HG03520 (cell line): ENCODE data around the gene CTNNB1.
A peak's percentile ranks its signal among the peaks of the same experiment; 100 is the strongest.

Experiments
- ATAC-seq: cut with Tn5 transposase; IDR thresholded peaks from one replicate; pipeline ENCODE4 v1.9.1; 2021; ENCODE audit warnings: mild to moderate bottlenecking, moderate library complexity; ENCODE audit not compliant: unreplicated experiment

Gene CTNNB1

DNA sequence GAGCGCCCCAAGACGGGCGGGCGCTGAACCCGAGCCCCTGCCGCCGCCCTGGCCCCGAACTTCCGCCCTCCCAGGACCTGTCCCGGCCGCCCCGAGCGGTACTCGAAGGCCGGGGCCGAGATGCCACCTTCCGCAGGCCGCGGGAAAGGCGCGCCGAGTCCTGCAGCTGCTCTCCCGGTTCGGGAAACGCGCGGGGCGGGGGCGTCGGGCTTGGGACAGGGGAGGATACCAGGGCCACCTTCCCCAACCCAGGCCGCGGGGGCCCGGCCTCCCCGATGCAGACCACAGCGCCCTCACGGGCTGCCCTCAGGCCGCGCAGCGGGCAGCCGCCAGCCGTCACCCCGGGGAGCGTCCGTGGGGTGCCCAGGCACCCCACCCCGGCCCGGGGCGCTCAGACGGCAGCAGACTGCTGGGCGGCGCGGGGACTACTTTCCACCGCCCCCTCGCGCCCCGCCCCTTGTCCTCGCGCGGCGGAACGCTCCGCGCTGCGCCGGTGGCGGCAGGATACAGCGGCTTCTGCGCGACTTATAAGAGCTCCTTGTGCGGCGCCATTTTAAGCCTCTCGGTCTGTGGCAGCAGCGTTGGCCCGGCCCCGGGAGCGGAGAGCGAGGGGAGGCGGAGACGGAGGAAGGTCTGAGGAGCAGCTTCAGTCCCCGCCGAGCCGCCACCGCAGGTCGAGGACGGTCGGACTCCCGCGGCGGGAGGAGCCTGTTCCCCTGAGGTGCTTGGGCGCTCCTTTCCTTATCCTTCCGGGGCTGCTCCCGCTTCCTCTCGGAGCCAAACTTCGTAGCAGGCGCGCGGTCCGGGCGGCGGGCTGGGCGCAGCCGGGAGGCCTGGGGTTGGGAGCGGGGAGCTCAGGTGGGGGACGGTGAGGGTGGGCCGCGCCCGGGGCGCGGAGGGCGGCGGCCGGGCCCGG lies at the start of gene CTNNB1:
Gene CTNNB1, plus strand, starts transcription at position 556 of the 916 bp plus-strand sequence. CDS start 24,564 bp downstream, outside the sequence.
- ATAC-seq: peak; percentile 65

GRCh38 chr3:41155834-41156233 lies 43.5 kb upstream of the CTNNB1 start:
- no peak for ATAC-seq

- ATAC-seq: no peak
These were observed 40.4 kb upstream of the CTNNB1 start for GRCh38 chr3:41158947-41159346.

- ATAC-seq: no peak
These were observed 39.6 kb upstream of the CTNNB1 start for GRCh38 chr3:41159588-41160189.

GRCh38 chr3:41162541-41162940 lies 36.8 kb upstream of the CTNNB1 start:
- ATAC-seq: no peak

- ATAC-seq: no peak
These were observed 36.3 kb upstream of the CTNNB1 start for GRCh38 chr3:41163006-41163405.

- no peak for ATAC-seq
These were observed 35.9 kb upstream of the CTNNB1 start for GRCh38 chr3:41163421-41163820.

- no peak for ATAC-seq
These were observed 34.5 kb upstream of the CTNNB1 start for GRCh38 chr3:41164777-41165176.

DNA sequence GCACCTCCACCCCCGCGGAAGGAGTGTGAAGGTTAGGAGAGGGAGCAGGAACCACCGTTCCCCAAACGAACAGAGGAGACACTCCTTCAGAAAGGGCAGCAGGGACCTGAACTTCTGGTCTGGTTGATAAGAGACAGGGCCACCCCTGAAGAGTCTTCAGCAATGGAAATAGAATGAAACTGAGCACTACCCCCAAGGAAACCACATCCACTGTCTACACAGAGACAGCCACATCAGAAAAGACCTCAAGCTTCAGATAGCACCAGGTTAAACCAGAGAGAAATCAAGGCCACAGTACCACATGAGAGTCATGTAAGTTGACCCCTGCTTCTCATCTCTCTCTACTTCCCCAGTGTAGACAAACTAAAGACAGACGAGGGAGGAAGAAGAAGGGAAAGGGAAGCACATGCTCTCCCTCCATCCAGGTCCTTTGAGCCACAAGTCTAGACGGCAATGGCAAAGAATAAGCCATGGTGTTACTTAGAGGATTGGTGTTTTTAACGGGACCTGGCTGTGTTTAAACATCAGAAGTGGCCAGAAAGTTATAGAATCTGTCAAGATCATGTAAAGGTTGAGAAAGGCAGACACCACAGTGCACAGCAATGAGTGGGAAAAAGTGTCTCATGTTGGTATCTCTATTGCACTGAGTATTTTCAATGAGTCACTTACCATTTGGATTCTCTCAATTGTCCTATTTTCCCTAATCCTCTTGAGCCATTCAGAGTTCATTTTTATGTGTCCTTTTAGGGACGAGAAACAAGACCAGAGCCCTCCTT lies 31.4 kb upstream of the CTNNB1 start:
- ATAC-seq: no peak

GRCh38 chr3:41169023-41169422 lies 30.3 kb upstream of the CTNNB1 start:
- no peak for ATAC-seq

DNA sequence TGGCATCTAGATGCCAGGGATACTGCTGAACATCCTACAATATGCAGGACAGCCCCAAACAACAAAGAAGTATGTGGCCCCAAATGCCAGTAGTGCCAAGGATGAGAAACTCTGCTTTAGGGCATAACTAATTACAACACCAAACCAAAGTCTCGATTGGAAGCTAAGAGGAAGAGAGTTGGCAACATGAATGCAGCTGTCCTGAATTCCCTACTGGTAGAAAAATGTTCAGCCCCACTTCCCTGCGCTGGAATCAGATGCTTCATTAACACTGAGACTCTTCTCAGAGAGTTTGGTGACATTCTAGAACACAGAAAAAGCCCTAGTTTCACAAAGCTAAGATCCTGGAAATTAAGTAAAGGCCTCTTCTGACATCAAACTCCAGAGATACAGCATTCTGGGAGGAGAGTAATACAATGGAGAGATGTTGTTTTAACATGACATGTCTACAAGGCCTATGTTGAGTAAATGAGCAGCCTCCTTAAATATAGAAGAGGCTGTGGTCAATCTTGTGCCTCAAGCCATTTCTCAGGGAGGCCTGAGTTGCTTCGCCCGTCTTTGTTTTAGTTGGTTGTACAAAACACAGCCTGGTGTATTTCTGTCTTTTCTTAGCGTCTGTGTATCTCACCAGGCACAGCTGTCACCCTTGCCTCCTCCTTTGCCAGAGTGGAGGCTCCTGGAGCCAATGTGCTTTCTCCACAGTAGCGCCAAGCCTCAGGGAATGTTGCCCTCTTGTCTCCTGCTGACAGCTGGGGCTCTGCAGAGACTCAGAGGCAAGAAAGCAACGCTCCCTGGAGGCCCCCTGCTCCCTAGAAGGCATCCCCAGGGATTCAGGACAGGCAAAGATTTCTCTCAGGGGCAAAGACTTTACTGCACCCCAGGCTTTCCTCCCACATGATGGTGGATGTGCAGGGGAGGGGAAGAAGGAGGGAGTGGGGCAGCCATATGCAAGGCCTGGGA lies 25.1 kb upstream of the CTNNB1 start:
- ATAC-seq: no peak

DNA sequence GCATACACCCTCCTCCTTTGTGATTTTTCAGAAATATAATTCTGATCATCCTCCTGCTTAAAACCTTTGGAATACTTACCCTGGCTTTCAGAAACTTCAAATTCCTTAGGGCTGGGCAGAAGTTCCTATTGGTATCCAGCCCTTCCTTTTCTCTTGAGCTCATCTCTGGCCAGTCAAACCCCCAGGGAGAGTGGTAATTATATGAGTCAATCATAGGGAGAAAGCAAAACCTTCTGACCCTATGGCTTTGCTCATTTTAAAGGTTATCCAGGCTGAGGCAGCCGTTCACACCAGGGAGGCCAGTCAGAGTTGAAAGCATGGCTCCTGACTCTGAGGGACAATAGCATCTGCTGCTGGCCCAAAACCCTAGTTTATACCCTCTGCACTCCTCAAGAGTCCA lies 23.9 kb upstream of the CTNNB1 start:
- no peak for ATAC-seq

DNA sequence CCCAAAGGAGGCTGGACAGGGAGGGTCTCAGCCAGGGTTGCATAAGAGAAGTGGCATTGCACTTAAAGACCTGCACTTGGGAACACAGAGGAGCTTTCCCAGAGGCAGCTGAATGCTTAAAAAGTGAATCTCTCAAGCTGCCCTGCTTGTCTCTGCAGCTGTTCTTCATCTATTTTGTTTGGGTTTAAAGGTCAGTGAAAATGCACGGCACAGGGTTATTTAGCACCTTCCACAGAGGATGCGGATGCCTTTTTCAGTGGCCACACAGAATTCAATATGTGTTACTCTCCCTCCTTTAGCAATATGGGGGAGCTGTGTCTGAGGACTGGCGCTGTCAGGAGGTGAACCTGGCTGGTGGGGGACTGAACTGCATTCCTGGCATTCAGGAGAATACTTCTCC lies 22.7 kb upstream of the CTNNB1 start:
- ATAC-seq: no peak

GRCh38 chr3:41178576-41178975 lies 20.7 kb upstream of the CTNNB1 start:
- no peak for ATAC-seq

DNA sequence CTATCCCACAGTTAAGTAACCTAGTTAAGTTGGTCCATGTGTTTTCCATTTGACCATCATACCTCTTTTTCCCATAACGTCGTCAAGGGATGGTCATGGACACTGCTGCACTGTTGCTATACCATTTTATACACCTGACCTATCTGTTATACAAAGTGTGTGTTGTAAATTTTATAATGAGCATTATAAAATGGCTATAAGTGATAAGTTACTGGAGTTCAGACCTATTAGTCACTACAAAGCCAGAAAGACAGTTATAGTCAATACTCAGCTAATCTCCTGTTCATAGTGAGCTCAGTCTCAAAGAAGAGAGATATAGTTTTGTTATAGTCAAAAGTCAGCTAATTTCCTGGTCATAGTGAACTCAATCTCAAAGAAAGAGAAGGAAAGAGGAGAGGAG lies 18.9 kb upstream of the CTNNB1 start:
- ATAC-seq: no peak

GRCh38 chr3:41182504-41183059 lies 16.7 kb upstream of the CTNNB1 start:
- no peak for ATAC-seq

DNA sequence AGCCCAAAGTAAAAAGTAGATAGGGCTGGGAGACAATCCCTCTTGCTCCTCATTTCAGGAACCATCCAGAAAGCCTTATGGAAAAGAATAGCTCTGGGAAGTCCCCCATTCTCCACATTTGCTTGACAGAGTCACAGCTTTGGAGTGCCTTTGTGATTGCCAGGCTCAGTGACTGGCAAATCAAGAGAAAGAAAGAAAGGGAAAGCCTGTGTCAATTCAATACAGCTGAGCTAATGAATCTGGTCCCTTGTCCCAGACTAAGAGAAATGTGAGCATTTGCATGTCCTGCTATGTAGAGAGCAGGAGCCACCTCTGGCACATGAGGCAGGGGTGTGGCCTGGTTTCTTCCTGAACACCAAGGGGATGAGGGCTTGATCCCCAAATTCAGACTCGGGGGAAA lies 14.9 kb upstream of the CTNNB1 start:
- no peak for ATAC-seq

- ATAC-seq: no peak
These were observed 13.0 kb upstream of the CTNNB1 start for GRCh38 chr3:41186297-41186696.

DNA sequence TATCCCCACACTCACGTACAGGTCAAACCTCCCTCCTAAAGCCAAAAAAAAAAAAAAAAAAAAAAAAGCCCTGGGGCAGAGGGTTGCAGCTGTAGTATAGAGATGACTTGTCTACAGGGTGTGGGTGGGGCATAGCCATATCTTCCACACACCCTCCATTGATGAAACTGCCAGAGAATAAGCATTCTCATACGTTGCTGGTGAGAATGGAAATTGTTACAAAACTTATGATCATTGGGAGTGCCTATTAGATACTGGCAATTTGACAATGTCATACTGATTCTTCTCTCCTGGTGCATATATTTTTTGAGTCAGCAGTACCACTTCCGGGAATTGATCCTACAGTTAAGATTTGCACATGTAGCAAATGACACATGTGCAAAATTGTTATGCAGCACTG lies 11.0 kb upstream of the CTNNB1 start:
- ATAC-seq: peak; percentile 70
